Small intestine (tissue), 7 donors: ENCODE data around the gene PLCL1. TPM values are rescaled to one million over a fixed set of nuclear protein-coding genes. Genes with fewer than 3 reads are reported as not detected.
"Not testable (repeated sequence)": the region's sequence is repeated elsewhere in the genome, so short reads cannot be mapped to it uniquely, and the experiment has no call there.

Source experiments
- DNase-seq, 2 donors: peaks; one replicate each; pipeline versions ENCODE4 v3.0.0 to v3.0.0-alpha.2; 2013
- FAIRE-seq: peaks from 2 replicates; lab custom pipeline; 2012; peaks lifted over from hg19 to GRCh38; lab: Jason Lieb, UNC
- H3K27ac ChIP-seq, 3 donors: one replicate each; pipeline ENCODE4 v1.5.1; 2013; ENCODE audit warnings: low read length in 2 of 3, mild to moderate bottlenecking in 2 of 3, control low read depth in 1 of 3, inconsistent platforms in 1 of 3, low read depth in 1 of 3, moderate library complexity in 1 of 3
- H3K27me3 ChIP-seq, 3 donors: one replicate each; pipeline ENCODE4 v1.6.1; 2013; ENCODE audit warnings: low read length in 3 of 3, inconsistent platforms in 1 of 3; ENCODE audit not compliant: control insufficient read depth in 3 of 3, insufficient read depth in 3 of 3
- H3K36me3 ChIP-seq, 3 donors: one replicate each; pipeline ENCODE4 v1.6.1; 2013; ENCODE audit warnings: low read length in 3 of 3, inconsistent platforms in 1 of 3, low read depth in 1 of 3, mild to moderate bottlenecking in 1 of 3, moderate library complexity in 1 of 3; ENCODE audit not compliant: control insufficient read depth in 3 of 3, insufficient read depth in 2 of 3
- H3K4me1 ChIP-seq, 3 donors: one replicate each; pipeline ENCODE4 v1.6.1; 2013; ENCODE audit warnings: low read length in 2 of 3, inconsistent platforms in 1 of 3, low read depth in 1 of 3, mild to moderate bottlenecking in 1 of 3, moderate library complexity in 1 of 3; ENCODE audit not compliant: control insufficient read depth in 3 of 3, insufficient read depth in 2 of 3
- H3K4me3 ChIP-seq, 3 donors: one replicate each; pipeline ENCODE4 v1.5.1; 2013; ENCODE audit warnings: low read length in 3 of 3, control low read depth in 1 of 3, inconsistent platforms in 1 of 3, low read depth in 1 of 3, mild to moderate bottlenecking in 1 of 3, moderate library complexity in 1 of 3
- H3K9me3 ChIP-seq, 2 donors: one replicate each; pipeline ENCODE4 v1.6.1; 2013; ENCODE audit warnings: low read depth in 1 of 2, low read length in 1 of 2; ENCODE audit not compliant: control insufficient read depth in 2 of 2, insufficient read depth in 1 of 2
- WGBS, 3 donors: extraction: QIAGEN DNeasy Blood & Tissue Kit; methylation state at CpG; one replicate each; pipeline ENCODE4 v1.1.7; 2013; 5-methylcytosine and 5-hydroxymethylcytosine counted together
- polyA plus RNA-seq, 4 donors: library from polyadenylated mRNA; stranded (reverse) in 3 of 4; unstranded in 1 of 4; fragments of 200-250 nt in 3 of 4; fragments of 120-200 nt in 1 of 4; gene quantifications; one replicate each; pipeline versions ENCODE4 v1.2.1 to v1.2.3, GENCODE V29; 2013
- donor health status: healthy with polysubstance abuse.
- donor health status: control.
- donor health status: control.
- donor health status: Bipolar disorder and iron deficiency.
- donor health status: healthy.

PLCL1 gene
- polyA plus RNA-seq, 4 donors: 0.58 to 2.3 (median 0.81) TPM; not detected in 1

DNA sequence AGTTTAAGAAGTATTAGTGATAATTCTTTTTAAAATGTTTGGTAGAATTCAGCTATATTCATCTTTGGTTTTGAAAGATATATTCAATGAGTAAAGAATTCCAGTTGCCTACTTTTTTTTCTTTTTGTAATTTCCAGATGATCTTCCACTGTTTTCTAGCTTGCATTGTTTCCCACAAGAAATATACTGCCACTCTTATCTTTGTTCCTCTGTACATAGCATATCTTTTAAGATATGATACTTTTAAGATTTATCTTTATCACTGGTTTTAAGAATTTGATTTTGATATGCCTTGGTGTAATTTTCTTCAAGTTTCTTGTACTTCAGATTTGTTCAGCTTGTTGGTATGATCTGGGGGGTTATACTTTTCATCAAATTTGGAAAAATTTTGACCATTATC lies 374.4 kb downstream of the PLCL1 start:
- Histone ChIP-seq H3K9me3 (peaks cover 0 to 3% of the 10 kb centered on the region in 2 donors), H3K4me3 (no peak overlapping the region), H3K27me3 (peaks cover 0 to 5% (median 0%) of the 10 kb centered on the region in 3 donors), H3K36me3 (no peaks in the 10 kb centered on the region), H3K4me1 (no peaks in the 10 kb centered on the region), H3K27ac (no peak overlapping the region)
- DNase-seq: no peak
- FAIRE-seq: no peak

DNA sequence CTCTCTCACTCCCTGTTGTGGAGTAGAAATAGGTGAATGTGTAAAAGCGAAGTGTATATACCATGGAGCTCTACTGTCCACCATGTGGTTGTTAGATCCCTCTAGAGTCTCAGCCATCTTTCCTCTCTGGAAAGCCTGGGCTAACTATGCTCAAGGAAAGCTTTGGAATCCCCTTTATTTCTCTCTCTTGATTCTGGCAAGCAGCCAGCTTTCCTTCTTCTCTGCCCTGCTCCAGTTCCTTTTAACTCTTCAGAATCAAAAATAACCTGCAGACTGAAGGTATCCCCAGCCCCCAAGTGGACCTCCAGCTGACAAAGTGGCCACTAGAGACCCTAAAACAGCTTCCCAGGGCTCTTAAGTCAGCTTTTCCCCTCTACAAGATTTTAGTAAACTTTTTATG lies 381.9 kb downstream of the PLCL1 start:
- Histone ChIP-seq H3K4me3 (no peak overlapping the region), H3K36me3 (no peaks in the 10 kb centered on the region), H3K27me3 (peaks cover 0 to 3% (median 0%) of the 10 kb centered on the region in 3 donors), H3K9me3 (no peaks in the 10 kb centered on the region), H3K4me1 (no peaks in the 10 kb centered on the region), H3K27ac (no peak overlapping the region)
- FAIRE-seq (no peak), DNase-seq (no peak)
- 80 to 90% (median 85%) methylated on average over 1 of the region's 1 CpG for WGBS, 3 donors

DNA sequence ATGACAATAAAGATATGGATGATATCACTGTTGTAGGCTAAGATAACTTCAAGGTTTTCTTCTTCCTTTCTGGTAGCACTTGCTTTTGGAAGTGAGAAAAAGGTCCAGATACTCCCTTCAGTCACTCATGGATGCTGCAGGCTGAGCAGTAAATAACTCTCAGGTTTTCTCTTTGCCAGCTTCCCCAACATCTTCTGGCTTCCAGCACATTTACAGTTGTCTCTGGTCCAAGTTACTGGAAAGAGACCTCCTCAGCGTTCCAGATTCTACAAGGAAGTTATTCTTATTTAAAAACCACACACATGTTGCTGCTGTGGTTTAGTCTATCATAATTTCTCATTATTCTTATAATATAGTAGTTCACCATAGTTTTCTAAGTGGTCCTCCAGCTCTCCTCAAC lies 383.4 kb downstream of the PLCL1 start:
- FAIRE-seq: no peak
- no peaks in the 10 kb centered on the region for H3K4me1 ChIP-seq
- 54 to 75% (median 59%) methylated on average over 1 of the region's 1 CpG for WGBS, 3 donors
- DNase-seq: no peak
- H3K4me3 ChIP-seq: no peak overlapping the region
- no peak overlapping the region for H3K27ac ChIP-seq
- no peaks in the 10 kb centered on the region for H3K9me3 ChIP-seq
- H3K27me3 ChIP-seq: peaks cover 0 to 3% (median 0%) of the 10 kb centered on the region in 3 donors
- H3K36me3 ChIP-seq: no peaks in the 10 kb centered on the region

- Histone ChIP-seq H3K4me3 (no peak overlapping the region), H3K9me3 (no peaks in the 10 kb centered on the region), H3K27me3 (no peaks in the 10 kb centered on the region), H3K4me1 (no peaks in the 10 kb centered on the region), H3K27ac (no peak overlapping the region), H3K36me3 (no peaks in the 10 kb centered on the region)
- FAIRE-seq: no peak
- no peak for DNase-seq
- 74 to 82% (median 78%) methylated on average over 13 of the region's 13 CpGs for WGBS, 3 donors
Observed at GRCh38 chr2:198188982-198189381, 384.6 kb downstream of the PLCL1 start.

DNA sequence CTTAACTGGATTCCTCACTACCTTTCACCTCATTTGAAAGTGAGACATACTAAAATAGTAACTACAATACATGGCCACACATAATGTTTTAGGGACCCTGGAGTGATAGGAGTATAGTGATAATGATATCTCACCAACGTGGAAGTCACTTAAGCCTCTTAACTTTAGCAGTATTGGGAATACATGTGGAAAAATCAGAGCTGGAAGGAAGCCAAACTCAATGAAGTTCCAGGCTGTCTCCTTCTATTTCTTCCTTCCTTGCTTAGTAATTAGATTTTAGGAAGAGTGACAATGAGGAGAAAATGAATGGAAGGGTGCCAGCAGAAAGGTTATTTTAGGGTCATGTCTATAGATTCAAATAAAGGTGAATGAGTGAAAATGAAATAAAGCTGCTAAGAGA lies 387.3 kb downstream of the PLCL1 start:
- 0 to 8% (median 3%) methylated on average over 1 of the region's 1 CpG for WGBS, 3 donors
- FAIRE-seq: no peak
- no peak for DNase-seq
- H3K4me1 ChIP-seq: no peaks in the 10 kb centered on the region
- H3K27me3 ChIP-seq: no peaks in the 10 kb centered on the region
- no peak overlapping the region for H3K27ac ChIP-seq
- peaks cover 0 to 3% of the 10 kb centered on the region in 2 donors for H3K9me3 ChIP-seq
- H3K4me3 ChIP-seq: no peak overlapping the region
- no peaks in the 10 kb centered on the region for H3K36me3 ChIP-seq

DNA sequence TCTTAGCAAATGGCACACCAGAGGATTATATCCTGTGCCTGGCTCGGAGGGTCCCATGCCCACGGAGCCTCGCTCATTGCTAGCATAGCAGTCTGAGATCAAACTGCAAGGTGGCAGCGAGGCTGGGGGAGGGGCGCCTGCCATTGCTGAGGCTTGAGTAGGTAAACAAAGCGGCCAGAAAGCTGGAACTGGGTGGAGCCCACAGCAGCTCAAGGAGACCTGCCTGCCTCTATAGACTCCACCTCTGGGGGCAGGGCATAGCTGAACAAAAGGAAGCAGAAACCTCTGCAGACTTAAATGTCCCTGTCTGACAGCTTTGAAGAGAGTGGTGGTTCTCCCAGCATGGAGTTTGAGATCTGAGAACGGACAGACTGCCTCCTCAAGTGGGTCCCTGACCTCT lies 392.2 kb downstream of the PLCL1 start:
- WGBS, 3 donors: 66 to 75% (median 67%) methylated on average over 7 of the region's 7 CpGs
- H3K27ac ChIP-seq: not testable (repeated sequence)

More for the DNA sequence above, 392.2 kb downstream of the PLCL1 start:
- not testable (repeated sequence) for H3K36me3 ChIP-seq, DNase-seq, H3K4me1 ChIP-seq, H3K9me3 ChIP-seq, FAIRE-seq, H3K4me3 ChIP-seq, H3K27me3 ChIP-seq

Other genes starting within 250 kb of the PLCL1 start
- gene RFTN2, start 129.0 kb upstream of the PLCL1 start, polyA plus RNA-seq: 1 to 10 TPM in 3 of 4 donors, not detected in 1; 1.1 to 2.7 (median 1.5) TPM
- gene MARS2, start 99.2 kb upstream of the PLCL1 start, polyA plus RNA-seq: 1 to 10 TPM; 2.7 to 8.3 (median 5.0) TPM
- under 1 TPM in 1 of 4 donors, not detected in 3; 0.18 TPM for gene BOLL, start 19.3 kb upstream of the PLCL1 start, polyA plus RNA-seq